ENCODE data around the gene RHOA.
A peak's percentile ranks its signal among the peaks of the same experiment; 100 is the strongest.

RHOA gene

DNA sequence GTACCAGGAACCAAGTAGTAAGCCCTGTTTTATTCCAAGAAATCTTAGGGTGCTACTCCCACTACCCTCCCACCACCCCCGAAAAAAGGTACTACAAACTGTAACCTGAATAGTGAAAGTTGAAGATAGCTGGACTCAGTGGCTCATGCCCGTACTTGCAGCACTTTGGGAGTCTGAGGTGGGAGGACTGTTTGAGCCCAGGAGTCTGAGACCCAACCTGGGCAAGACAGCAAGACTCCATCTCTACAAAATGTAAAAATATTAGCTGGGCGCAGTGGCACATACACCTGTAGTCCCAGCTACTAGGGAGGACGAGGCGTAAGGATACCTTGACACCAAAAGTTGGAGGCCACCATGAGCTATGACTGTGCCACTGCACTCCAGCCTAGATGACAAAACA, 7.9 kb downstream of the RHOA start:
- Histone ChIP-seq H3K36me3 (ENCODE audit: insufficient read depth, low read length) (peaks cover 46% of the 10 kb centered on the region), H3K9me3 (ENCODE audit: low read length) (0 out of 2 replicates have a peak, but pooled peaks cover 2% of the 10 kb centered on the region), H2AFZ (ENCODE audit: low read length) (no peak overlapping the region), H3K4me2 (ENCODE audit: low read length) (no peak overlapping the region), H3K9me2 (ENCODE audit: low read depth, low read length) (no peaks in the 10 kb centered on the region), H3K79me2 (ENCODE audit: insufficient read depth, low read length) (peaks cover 98% of the 10 kb centered on the region), H3K27me3 (ENCODE audit: insufficient read depth, low read length) (no peaks in the 10 kb centered on the region), H4K20me1 (ENCODE audit: insufficient read depth, low read length) (peaks cover 6% of the 10 kb centered on the region; the same call in 1 of the 2 replicates), H3F3A (ENCODE audit: insufficient read depth, low read length) (no peaks in the 10 kb centered on the region), H3K9ac (ENCODE audit: low read length) (no peak overlapping the region), H3K4me1 (ENCODE audit: insufficient read depth, low read length, severe bottlenecking) (peaks cover 68% of the 10 kb centered on the region), H3K27ac (ENCODE audit: low read depth, low read length, poor library complexity, severe bottlenecking) (no peak overlapping the region), H3K4me3 (ENCODE audit: low read depth, low read length, poor library complexity, severe bottlenecking) (no peak overlapping the region)
- TF ChIP-seq, protein P1, sequence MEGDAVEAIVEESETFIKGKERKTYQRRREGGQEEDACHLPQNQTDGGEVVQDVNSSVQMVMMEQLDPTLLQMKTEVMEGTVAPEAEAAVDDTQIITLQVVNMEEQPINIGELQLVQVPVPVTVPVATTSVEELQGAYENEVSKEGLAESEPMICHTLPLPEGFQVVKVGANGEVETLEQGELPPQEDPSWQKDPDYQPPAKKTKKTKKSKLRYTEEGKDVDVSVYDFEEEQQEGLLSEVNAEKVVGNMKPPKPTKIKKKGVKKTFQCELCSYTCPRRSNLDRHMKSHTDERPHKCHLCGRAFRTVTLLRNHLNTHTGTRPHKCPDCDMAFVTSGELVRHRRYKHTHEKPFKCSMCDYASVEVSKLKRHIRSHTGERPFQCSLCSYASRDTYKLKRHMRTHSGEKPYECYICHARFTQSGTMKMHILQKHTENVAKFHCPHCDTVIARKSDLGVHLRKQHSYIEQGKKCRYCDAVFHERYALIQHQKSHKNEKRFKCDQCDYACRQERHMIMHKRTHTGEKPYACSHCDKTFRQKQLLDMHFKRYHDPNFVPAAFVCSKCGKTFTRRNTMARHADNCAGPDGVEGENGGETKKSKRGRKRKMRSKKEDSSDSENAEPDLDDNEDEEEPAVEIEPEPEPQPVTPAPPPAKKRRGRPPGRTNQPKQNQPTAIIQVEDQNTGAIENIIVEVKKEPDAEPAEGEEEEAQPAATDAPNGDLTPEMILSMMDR (IDR thresholded peaks at IDR 0.05; ENCODE audit: low read length): no peak
- no peak for TF ChIP-seq EZH2 (IDR thresholded peaks at IDR 0.05; ENCODE audit: borderline replicate concordance, low read length)

DNA sequence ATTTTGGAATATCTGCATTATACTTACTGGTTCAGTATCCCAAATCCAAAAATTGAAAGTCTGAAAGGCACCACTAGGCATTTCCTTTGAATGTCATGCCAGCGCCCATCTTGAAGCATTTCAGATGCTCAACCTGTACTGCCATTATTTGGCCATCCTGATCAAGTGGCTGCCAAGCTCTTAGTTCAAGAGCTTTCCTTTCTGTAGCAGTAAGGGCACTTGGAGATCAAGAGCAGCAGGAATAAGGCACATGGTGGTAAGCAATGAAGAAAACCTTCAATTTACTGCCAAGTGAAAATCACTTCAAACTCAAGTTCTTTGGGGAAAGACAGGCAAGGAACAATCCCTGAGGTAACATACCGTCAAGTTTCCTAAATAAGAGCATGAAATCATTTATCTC, 10.0 kb downstream of the RHOA start:
- H3K4me3 ChIP-seq (ENCODE audit: low read depth, low read length, poor library complexity, severe bottlenecking): no peak overlapping the region
- peaks cover 98% of the 10 kb centered on the region for H3K79me2 ChIP-seq (ENCODE audit: insufficient read depth, low read length)
- H3K27me3 ChIP-seq (ENCODE audit: insufficient read depth, low read length): no peaks in the 10 kb centered on the region
- peak overlapping the region; percentile 37; the same call in 1 of the 2 replicates for H3K4me2 ChIP-seq (ENCODE audit: low read length)
- no peaks in the 10 kb centered on the region for H3F3A ChIP-seq (ENCODE audit: insufficient read depth, low read length)
- H3K36me3 ChIP-seq (ENCODE audit: insufficient read depth, low read length): peaks cover 51% of the 10 kb centered on the region
- no peak overlapping the region for H2AFZ ChIP-seq (ENCODE audit: low read length)
- 0 out of 2 replicates have a peak, but pooled peaks cover 2% of the 10 kb centered on the region for H3K9me3 ChIP-seq (ENCODE audit: low read length)
- TF ChIP-seq, protein P1 (IDR thresholded peaks at IDR 0.05; ENCODE audit: low read length): no peak
- no peak for TF ChIP-seq EZH2 (IDR thresholded peaks at IDR 0.05; ENCODE audit: borderline replicate concordance, low read length)
- H4K20me1 ChIP-seq (ENCODE audit: insufficient read depth, low read length): peaks cover 6% of the 10 kb centered on the region; the same call in 1 of the 2 replicates
- peak overlapping the region; percentile 55 for H3K27ac ChIP-seq (ENCODE audit: low read depth, low read length, poor library complexity, severe bottlenecking)
- no peak overlapping the region for H3K9ac ChIP-seq (ENCODE audit: low read length)
- peaks cover 57% of the 10 kb centered on the region for H3K4me1 ChIP-seq (ENCODE audit: insufficient read depth, low read length, severe bottlenecking)
- H3K9me2 ChIP-seq (ENCODE audit: low read depth, low read length): no peaks in the 10 kb centered on the region

DNA sequence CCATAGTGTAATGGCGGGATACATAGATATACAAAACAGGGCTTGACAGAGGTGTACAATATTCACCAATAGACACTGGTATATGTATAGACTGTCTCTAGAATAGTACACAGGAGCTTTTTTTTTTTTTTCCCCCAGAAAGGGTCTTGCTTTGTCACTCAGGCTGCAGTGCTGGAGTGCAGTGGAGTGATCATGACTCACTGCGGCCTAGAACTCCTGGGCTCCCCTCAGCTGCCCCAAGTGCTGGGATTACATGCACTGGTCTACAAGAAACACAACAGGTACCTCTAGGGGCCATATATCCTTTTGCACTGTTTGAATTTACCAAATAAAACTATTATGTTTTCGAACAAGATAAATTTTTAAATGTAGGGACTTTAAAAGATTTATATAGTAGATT, 12.3 kb downstream of the RHOA start:
- Histone ChIP-seq H3K9me2 (ENCODE audit: low read depth, low read length) (no peaks in the 10 kb centered on the region), H3K79me2 (ENCODE audit: insufficient read depth, low read length) (peaks cover 98% of the 10 kb centered on the region), H3K9ac (ENCODE audit: low read length) (no peak overlapping the region), H4K20me1 (ENCODE audit: insufficient read depth, low read length) (no peaks in the 10 kb centered on the region), H3K4me1 (ENCODE audit: insufficient read depth, low read length, severe bottlenecking) (peaks cover 50% of the 10 kb centered on the region), H3K36me3 (ENCODE audit: insufficient read depth, low read length) (peaks cover 53% of the 10 kb centered on the region), H3F3A (ENCODE audit: insufficient read depth, low read length) (no peaks in the 10 kb centered on the region), H3K27ac (ENCODE audit: low read depth, low read length, poor library complexity, severe bottlenecking) (no peak overlapping the region), H3K27me3 (ENCODE audit: insufficient read depth, low read length) (no peaks in the 10 kb centered on the region), H3K9me3 (ENCODE audit: low read length) (0 out of 2 replicates have a peak, but pooled peaks cover 2% of the 10 kb centered on the region), H3K4me3 (ENCODE audit: low read depth, low read length, poor library complexity, severe bottlenecking) (no peak overlapping the region), H3K4me2 (ENCODE audit: low read length) (no peak overlapping the region), H2AFZ (ENCODE audit: low read length) (no peak overlapping the region)
- no peak for TF ChIP-seq EZH2 (IDR thresholded peaks at IDR 0.05; ENCODE audit: borderline replicate concordance, low read length)
- TF ChIP-seq, protein P1 (IDR thresholded peaks at IDR 0.05; ENCODE audit: low read length): no peak
